DND-41 (cell line): ENCODE data around the gene PABPN1L.

Experiments
- EZH2 ChIP-seq: IDR thresholded peaks from 3 replicates; pipeline ENCODE4 v1.6.1; 2012; ENCODE audit warnings: borderline replicate concordance, low read depth, mild to moderate bottlenecking, moderate library complexity, low read length, inconsistent platforms; ENCODE audit not compliant: severe bottlenecking
- TF ChIP-seq, protein P1 (sequence below): IDR thresholded peaks from 2 replicates; pipeline ENCODE4 v1.5.1; 2012; ENCODE audit warnings: borderline replicate concordance, low read length, moderate library complexity, mild to moderate bottlenecking; ENCODE audit not compliant: poor library complexity, severe bottlenecking; ENCODE audit errors: extremely low read depth

DNA sequence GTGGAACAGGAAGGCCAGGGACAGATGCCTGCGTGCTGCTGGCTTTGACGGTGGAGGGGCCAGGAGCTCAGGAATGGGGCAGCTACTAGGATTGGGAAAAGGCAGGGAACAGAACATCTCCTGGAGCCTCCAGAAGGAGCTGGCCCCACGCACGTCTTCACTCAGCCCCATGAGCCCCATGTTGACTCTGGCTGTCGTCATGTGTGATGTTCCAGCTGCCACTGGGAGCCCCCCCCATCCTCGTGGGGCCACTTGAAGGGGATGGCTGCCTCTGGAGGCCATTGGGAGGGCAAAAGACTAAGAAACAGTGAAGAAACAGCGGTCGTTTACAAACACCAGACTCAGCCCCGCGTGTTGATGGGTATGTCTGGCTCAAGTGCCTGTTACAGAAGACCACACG, 36.2 kb downstream of the PABPN1L start:
- TF ChIP-seq, protein P1, sequence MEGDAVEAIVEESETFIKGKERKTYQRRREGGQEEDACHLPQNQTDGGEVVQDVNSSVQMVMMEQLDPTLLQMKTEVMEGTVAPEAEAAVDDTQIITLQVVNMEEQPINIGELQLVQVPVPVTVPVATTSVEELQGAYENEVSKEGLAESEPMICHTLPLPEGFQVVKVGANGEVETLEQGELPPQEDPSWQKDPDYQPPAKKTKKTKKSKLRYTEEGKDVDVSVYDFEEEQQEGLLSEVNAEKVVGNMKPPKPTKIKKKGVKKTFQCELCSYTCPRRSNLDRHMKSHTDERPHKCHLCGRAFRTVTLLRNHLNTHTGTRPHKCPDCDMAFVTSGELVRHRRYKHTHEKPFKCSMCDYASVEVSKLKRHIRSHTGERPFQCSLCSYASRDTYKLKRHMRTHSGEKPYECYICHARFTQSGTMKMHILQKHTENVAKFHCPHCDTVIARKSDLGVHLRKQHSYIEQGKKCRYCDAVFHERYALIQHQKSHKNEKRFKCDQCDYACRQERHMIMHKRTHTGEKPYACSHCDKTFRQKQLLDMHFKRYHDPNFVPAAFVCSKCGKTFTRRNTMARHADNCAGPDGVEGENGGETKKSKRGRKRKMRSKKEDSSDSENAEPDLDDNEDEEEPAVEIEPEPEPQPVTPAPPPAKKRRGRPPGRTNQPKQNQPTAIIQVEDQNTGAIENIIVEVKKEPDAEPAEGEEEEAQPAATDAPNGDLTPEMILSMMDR: no peak
- TF ChIP-seq EZH2: no peak
